Testis (tissue), 2 donors: ENCODE data around the gene MEGF6.

Source experiments
- POLR2A ChIP-seq: fragments of 450-650 bp; IDR thresholded peaks from one replicate; pipeline ENCODE4 v1.6.1; 2017; ENCODE audit warnings: antibody characterized with exemption, mild to moderate bottlenecking, moderate library complexity
- TF ChIP-seq, protein P1 (sequence below), 3 experiments: fragments of 450-650 bp in 2 of 3; fragments of 200-600 bp in 1 of 3; sonication (generic) in 1 of 3; IDR thresholded peaks; one replicate each; pipeline ENCODE4 v1.5.1; 2016 to 2019; ENCODE audit warnings: antibody characterized with exemption in 3 of 3, mild to moderate bottlenecking in 2 of 3, moderate library complexity in 1 of 3

DNA sequence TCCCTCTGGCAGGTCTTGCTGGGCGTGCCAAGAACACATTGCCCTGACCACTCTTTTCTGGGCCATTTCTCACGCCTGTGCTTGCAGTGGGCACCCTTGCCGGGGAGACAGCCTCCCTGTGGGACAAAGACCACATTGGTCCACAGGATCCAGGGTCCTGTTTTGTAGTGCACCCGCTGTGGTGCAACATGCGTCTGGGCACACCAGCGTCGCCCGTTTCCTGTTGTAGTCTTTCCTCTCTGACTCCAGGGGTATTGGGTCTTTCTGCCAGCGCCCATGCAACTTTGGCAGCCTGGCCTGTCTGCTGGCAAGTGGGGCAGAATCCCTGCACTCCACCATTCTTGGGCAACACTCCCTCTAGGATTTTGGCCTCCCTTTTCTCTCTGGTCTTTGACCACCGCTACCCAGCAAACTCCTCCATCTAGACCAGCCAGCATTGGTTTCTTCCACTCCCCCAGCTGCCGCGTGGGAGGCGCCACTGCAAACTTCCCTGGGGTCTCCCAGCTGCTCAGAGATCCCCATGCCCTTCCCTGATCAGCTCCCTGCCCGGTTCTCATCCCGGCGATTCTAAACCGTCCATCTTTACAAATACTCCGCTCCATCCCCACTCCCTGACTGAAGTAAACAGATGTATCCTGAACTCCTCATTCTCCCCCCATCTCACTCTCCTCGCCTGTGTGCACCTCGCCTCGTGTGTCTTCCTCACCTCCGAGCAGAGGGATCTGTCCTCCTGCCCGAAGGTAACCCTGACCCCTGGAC lies 12.3 kb upstream of the MEGF6 start:
- TF ChIP-seq, protein P1, sequence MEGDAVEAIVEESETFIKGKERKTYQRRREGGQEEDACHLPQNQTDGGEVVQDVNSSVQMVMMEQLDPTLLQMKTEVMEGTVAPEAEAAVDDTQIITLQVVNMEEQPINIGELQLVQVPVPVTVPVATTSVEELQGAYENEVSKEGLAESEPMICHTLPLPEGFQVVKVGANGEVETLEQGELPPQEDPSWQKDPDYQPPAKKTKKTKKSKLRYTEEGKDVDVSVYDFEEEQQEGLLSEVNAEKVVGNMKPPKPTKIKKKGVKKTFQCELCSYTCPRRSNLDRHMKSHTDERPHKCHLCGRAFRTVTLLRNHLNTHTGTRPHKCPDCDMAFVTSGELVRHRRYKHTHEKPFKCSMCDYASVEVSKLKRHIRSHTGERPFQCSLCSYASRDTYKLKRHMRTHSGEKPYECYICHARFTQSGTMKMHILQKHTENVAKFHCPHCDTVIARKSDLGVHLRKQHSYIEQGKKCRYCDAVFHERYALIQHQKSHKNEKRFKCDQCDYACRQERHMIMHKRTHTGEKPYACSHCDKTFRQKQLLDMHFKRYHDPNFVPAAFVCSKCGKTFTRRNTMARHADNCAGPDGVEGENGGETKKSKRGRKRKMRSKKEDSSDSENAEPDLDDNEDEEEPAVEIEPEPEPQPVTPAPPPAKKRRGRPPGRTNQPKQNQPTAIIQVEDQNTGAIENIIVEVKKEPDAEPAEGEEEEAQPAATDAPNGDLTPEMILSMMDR (IDR thresholded peaks at IDR 0.05) = no peak
- TF ChIP-seq POLR2A = no peak
